GM21526 (cell line): Measurements from ENCODE around the gene EMD.
A peak's percentile ranks its signal among the peaks of the same experiment; 100 is the strongest.

Experiments
- ATAC-seq: cut with Tn5 transposase; IDR thresholded peaks from one replicate; pipeline ENCODE4 v1.9.1; 2021; ENCODE audit warnings: moderate library complexity; ENCODE audit not compliant: unreplicated experiment, low FRiP score

Gene EMD

DNA sequence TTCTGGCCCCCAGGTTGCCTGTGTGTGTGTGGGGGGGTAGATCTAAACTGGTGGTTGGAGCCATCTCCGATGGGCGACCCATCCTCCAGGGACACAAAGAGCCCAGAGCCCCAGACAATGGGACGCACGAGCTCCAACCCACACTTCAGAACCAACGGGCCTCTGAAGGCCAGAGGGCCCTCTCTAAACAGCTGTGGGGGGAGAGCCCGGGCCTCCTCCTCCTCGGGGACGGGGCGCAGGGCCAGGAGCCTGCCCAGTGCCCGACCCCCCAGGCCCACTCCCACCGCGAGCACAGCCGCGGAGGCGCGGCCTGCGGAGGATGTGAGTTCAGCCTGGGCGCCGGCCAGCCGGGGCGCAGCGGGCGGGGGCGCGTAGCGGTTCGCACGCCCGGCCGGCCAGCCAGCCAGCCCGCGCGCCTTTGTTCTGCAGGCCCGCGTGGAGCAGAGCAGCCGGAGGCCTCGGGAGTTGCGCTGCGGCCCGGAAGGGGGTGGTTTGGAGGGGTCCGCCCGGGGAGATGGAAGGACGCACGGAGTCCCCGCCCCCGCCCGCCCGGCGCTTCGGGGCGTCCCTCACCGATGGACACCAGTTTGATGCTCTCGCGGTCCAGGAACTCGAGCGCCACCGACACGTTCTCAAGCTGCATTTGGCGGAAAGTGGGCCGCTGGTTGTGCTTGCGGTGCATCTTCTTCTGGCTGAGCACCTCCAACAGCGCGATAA is 8.6 kb upstream of the EMD start:
- no peak for ATAC-seq

DNA sequence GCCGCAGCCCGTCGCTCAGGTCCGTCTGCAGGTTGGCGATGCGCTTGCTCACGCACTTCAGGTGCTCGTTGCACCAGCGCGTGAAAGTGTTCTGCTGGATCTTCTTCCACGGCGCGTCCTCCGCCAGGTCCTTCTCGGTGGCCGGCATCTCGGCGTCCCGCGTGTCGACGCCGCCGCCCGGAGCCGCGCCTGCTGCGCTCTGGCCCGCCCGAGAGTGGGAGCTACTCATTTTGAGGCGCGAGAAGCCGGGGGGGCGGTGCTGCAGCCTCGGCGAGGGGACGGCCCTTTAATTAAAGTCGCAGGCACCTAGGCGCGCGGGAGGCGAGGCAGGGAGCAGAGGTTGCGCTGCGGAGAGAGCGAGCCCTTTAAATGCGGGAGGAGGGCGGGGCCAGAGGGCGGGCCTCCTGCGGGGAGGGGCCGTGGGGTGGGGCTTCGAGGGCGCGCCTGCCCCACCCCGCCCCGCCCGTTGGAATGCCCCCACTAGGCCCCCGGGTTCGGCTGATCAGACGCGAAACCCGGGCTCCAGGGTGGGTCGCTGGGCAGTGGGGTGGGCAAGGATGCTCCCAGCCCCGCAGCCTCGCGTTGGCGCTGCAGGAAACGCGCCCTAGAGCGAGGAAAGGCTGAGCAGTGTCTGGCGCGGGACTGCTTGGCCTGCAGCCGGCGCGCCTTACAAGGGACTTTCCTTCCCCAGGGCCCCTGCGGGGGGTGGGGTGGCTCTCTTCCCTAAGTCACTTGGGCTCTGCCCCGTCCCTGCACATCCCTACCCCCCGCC is 7.9 kb upstream of the EMD start:
- ATAC-seq: peak; percentile 47

DNA sequence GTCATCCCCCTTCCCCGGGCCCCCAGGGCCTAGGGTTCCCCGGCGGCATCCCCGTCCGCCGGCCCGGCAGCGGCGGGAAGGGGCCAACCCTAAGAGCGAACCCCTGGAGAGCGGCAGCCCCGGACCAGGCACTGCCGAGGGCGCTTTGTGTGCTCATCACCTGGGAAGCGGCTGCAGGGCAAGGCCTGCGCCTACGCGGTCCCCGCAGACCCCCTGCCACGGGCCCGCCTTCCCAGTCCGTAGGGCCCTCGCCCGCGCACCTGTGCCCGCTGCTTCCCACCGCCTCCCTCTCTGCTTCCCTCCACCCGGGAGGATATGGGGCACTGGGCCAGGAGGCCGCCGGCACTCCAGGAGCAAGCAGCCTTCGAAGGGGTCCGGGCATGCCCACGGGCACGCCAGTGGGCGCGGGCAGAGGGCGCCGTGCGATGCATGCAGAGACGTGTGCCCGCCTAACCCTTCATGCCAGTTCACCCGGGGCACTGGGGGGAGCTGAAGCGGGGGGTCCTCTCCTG is 7.2 kb upstream of the EMD start:
- ATAC-seq: no peak

DNA sequence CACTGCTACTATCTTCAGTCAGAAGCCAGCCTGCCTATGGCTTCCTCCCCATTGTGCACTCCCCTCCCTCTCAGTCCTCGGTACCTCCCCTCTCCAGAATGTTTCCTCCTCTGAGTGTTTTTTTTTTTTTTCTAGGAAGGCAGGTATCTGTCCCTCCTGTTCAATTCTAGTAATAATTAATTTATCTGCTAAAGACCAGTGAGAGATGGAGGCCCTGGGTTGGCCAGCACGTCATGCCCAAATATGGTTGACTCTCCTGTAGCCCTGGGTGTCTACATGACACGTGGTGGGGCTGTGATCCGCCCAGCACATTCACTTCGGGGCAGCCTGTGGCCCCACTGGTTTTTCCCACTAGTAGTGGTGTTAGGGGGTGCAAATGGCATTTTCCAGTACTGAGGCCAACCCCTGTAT is 6.5 kb upstream of the EMD start:
- no peak for ATAC-seq

DNA sequence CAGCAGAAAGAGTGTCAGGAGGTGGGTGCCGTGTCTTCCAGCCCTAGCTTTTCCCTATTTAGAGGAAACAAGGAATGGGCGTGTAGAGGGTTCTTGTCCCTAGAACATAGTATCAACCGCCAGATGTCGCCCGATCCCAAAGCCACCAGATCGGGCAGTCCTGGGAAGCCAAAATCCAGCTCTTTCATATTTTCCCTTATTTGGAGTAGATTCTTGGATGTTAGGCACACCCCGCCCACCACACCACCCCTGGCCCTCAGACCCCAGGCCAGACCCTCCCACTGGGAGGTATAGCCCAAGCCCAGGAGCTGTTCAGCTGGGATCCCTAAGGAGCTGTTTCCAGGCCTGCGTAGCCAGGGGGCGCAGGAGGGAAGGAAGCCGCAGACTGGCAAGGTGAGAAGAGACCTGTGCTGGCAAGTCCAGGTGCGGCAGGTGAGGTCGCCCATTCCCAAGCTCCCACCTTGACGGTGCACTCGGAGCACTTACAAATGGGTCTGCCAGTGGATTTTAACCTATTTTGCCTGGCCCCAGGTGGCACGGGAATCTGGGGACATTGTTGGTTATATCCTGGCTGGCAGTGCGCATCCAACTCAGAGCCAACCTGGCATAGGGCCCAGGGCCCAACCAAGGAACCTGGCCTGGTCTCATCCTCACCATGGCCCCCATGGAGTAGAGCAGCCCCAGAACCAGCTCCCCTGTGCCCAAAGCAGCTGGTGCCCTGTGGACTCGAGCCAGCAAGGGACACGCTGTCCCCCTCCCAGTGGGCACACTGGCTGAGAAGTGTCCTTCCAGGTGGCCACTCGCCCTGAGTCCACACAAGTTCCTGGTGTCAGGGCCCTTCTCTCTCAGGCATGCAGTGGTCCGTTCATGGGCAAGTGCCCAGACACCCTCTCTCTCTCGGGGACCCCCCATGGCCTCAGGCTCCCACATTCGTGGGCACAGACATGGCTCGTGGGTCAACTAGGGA is 5.5 kb upstream of the EMD start:
- ATAC-seq: no peak

DNA sequence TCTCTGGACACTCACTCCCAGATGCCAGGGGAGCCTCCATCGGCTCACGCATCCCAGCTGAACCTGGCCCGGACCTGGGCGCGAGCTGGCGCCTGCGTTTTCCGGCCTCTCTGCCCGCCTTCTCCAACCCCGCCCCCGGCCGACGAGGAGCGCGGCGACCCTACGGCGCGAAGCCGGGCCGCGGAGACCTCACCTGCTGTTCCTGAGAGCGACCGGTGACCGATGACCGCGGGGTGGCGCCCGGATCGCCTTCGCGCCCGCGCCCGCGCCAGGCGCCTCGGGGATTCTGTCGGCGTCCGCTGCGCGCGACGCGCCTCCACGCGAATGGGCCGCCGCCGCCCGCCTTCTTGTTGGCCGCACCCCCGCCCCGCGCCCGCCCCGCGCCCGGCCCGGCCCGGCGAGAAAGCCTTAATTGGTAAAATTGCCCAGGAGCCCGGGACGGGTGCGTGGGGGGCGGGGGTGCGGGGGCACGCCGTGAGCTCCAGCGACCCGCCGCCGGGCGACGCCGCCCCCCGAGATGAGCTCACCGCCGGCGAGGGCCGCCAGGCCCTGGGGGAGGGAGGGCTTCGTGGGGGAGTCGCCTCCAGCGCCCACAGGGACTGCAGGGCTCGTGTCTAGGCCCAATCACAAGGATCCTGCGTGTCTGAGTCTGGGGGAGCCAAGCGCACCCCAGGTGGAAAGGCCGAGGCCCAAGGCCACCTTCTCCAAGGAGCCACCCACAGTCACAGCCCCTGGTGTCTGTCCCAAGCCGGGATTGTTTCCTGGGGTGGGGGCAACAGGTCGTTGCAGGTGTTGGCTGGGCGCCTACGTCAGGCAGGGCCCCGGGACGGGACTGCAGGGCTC is 4.6 kb upstream of the EMD start, which contains the start of gene FLNA:
FLNA (minus strand) TSS at position 322 of the 843 bp plus-strand sequence. CDS start 3,389 bp downstream, outside the sequence.
- no peak for ATAC-seq

DNA sequence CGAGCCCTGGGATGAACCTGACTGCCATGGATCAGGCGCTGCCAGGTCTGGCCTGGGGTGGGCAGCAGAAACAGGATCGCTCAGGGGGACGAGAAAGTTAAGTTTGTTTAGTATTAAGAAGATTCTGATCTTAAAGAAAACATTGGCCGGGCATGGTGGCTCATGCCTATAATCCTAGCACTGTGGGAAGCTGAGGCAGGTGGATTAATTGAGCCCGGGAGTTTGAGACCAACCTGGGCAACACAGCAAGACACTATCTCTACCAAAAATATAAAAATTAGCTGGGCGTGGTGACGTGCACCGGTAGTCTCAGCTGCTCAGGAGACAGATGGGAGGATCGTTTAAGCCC is 4.0 kb upstream of the EMD start:
- no peak for ATAC-seq

DNA sequence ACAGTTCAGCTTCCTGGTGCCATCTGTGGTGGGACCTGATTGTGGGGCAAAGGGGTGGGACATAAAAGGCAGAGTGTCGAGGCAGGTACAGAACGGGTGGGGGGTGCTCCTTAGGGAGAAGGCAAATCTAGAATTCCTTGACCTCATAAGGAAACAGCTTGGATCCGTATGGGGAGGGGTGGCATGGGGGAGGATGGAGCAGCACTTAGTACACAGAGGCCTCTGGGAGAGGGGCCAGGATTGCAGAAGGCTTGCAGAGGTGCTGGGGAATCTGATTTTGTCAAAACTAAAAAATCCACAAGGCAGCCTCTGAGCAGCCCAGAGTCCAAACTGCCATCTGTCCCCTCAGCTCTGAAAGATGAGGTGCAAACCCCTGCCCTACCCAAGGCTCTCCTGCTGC is 2.3 kb upstream of the EMD start:
- no peak for ATAC-seq

DNA sequence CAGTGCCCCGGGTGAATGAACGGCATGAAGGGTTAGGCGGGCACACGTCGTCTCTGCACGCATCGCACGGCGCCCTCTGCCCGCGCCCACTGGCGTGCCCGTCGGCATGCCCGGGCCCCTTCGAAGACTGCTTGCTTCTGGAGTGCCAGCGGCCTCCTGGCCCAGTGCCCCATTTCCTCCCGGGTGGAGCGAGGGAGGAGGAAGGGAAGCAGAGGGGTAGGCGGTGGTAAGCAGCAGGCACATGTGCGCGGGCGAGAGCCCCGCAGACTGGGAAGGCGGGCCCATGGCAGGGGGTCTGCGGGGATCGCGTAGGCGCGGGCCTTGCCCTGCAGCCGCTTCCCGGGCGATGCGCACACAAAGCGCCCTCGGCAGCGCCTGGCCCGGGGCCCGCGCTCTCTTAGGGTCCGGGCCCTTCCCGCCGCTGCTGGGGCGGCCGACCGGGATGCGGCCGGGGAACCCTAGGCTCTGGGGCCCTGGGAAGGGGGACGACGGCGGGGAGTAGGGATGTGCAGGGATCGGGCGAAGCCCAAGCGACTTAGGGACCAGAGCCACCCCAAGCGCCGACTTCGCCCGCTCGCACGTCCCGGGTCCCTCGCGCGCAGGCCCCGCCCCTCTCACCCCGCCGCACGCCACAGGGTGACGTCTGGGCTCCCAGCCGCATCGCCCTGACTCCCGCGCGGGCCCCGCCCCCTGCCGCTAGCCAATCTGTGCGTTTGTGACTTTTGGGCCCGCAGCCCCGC is 866 bp upstream of the EMD start:
- ATAC-seq: peak; percentile 9

DNA sequence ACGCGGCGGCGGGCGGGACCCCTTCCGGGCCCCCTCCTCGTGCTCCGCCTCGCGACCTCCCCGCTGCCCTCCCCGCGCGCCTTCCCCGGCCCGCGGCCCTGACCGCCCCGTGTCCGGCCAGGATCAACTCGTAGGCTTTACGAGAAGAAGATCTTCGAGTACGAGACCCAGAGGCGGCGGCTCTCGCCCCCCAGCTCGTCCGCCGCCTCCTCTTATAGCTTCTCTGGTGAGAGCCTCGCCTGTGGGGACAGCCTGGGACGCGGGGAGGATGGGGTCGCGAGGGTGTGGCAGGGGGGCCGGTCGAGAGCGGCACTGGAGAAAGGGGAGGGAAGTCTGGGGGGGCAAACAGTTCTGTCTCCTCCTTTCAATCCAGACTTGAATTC is 465 bp downstream of the EMD start:
- ATAC-seq: peak; percentile 0

DNA sequence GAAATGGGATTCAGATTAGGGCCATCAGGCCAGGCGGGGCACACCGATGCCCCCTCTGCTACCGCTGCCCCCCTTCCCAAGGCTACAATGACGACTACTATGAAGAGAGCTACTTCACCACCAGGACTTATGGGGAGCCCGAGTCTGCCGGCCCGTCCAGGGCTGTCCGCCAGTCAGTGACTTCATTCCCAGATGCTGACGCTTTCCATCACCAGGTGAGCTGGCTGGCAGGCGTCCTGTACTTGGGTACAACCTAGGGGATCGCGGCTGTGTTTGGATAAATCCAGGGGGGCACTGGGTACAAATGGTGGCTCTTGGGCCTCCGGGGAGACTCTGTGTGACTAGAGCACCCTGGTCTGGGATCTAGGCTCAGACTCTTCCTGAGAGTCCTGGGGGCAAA is 1.1 kb downstream of the EMD start:
- no peak for ATAC-seq

DNA sequence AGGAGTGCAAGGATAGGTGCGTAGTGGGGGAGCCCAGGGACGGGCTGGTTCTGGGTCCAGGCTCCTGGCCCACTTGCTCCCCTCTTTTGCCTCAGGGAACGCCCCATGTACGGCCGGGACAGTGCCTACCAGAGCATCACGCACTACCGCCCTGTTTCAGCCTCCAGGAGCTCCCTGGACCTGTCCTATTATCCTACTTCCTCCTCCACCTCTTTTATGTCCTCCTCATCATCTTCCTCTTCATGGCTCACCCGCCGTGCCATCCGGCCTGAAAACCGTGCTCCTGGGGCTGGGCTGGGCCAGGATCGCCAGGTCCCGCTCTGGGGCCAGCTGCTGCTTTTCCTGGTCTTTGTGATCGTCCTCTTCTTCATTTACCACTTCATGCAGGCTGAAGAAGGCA is 1.7 kb downstream of the EMD start:
- ATAC-seq: no peak

DNA sequence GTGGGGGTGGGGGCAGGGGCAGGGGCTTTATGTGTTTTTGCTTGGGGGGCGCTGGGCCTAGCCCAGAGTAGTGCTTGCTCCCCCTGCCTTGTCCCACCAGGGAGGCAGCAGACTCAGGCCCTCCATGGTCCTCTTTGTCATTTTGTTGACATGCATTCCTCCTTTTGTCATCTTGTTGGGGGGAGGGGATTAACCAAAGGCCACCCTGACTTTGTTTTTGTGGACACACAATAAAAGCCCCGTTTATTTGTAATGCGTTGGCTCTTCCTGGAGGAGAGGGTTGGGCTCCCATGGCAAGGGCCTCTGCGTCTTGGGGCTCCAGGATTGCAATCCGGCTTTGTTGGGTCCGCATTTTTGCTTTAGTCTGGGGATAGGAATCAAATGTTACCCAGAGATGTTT is 2.2 kb downstream of the EMD start:
- no peak for ATAC-seq

DNA sequence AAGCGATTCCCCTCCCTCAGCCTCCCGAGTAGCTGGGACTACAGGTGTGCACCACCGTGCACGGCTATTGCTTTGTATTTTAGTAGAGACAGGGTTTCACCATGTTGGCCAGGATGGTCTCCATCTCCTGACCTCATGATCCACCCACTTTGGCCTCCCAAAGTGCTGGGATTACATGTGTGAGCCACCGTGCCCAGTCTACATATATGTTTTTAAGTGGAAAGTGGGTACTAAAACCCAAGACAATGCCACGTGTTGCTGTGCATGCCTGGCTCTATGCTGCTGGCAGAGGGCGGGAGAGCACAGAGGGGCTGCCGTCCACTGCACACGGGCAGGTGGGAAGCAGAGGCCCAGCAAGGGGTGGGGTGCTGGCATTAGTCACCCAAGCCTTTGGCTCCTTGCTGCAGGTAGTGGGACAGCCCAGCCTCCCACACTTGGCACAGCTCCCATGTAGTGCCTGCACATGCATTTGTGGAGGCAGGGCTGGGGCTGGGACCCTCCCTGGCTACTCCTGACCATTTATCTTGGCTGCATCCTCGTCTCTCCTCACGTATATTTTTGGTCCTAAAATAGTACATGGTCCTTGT is 3.5 kb downstream of the EMD start:
- no peak for ATAC-seq

DNA sequence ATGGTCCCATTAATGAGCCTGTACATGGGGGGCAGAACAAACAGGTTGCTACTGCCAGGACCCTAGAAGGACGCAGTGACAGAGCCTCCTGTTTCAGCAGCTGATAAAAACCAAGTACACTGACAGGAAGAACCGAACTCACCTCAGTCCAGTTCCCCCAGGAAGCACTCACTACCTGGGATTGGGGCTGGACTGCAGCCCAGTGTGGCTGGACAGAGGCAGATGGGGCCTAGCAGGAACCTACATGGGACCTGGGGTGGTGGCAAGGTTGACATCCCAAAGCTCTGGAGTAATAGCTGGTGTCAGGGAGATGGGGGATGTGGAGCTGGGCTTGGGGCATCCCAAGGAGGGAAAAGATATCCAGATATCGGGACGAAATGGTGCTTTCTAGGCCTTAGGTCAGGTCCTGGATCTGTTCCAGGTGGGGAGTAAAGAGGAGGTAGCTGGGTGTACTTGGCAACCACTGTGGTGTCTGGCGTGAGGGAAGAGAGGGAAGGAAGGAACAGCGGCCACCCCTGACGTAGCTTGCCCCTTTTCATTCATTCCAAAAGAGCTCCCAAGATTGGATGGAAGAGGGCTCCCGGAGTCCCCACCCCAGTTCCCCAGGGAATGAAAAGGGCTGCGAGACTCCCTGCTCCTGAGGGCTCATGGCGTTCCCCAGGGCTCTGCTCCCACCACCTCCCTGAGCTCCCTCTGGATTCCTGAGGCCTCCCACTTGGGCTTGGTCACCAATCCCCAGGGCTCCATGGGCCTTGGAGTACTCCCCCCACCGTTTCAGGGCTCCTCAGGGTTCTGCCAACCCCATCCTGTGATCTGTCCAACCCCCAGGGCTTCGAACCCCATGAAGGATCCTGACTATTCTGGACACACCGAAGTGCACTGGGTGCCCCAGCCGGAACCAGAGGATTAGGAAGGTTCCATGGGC is 4.5 kb downstream of the EMD start:
- ATAC-seq: no peak

DNA sequence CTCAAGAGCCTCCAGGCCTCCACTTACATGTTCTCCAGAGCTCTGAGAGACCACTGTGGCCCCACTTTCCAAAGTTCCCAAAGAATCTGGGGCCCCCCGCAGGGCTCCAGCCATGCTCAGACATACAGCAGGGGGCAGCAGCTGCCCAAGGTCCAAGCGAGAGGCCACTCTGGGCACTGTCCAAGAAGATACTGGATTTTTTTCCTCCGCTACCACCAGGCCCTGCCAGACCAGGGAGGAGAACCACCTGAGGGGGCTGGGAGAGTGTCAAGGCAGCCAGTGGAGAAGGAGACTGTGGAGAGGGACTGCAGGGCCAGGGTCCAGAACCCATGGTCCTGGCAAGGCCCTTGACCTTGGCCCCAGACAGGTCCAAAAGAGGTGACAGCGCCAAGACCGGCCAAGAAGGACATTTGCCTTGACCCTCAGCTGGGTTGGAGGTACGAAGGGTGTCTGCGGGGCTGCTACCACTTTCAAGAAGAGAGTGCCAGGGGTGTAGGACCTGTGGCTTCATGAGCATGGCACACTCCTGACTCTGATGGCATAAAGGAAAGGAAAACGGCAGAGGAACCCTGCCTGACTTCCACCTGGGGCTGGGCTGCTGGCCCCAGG is 5.3 kb downstream of the EMD start:
- no peak for ATAC-seq

DNA sequence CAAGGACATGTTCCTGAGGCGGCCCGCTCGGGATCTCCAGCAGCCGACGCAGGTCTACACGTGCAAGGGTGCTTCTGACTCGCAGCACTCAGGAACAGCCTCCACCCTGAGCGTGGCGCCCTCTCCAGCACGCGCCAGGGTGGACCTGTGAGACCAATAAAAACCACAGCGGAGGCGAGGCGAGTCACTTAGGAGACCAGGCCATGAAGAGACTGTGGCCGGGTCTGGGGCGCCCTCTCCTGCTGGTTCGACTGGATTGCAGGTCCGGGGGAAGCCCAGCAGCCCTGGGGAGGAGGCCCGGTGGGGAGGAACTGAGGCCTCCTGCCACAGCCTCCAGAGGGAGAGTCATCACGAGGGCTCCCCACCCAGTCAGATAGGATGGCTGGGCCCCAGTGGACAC is 9.0 kb downstream of the EMD start:
- peak; percentile 32 for ATAC-seq
